ENCODE measurements around the gene RAPGEF3.

Gene RAPGEF3

GRCh38 chr12:47711448-47711847 is 47.2 kb downstream of the RAPGEF3 start:
- H3K23ac ChIP-seq (ENCODE audit: low read length), result no peak overlapping the region
- WGBS (ENCODE audit: extremely low coverage, insufficient coverage, insufficient read length), result no CpG with 5 or more reads among the region's 5 CpGs
- no peaks in the 10 kb centered on the region for H3K4me1 ChIP-seq (ENCODE audit: control insufficient read depth in 1 of 2, insufficient read depth in 2 of 2, low read length in 2 of 2)

GRCh38 chr12:47710278-47710677 is 48.4 kb downstream of the RAPGEF3 start:
- no peak overlapping the region for H2AK5ac ChIP-seq (ENCODE audit: low read length)

More at GRCh38 chr12:47711448-47711847, 47.2 kb downstream of the RAPGEF3 start:
- Histone ChIP-seq H3K27me3 (ENCODE audit: insufficient read depth, low read length) (no peaks in the 10 kb centered on the region), H3K18ac (ENCODE audit: low read length) (no peak overlapping the region), H3K79me1 (ENCODE audit: low read length) (no peaks in the 10 kb centered on the region), H2AFZ (ENCODE audit: insufficient read depth, low read length, poor library complexity) (no peak overlapping the region), H4K8ac (ENCODE audit: low read depth, low read length) (no peak overlapping the region), H3K9ac (ENCODE audit: low read length) (no peak overlapping the region), H3K4ac (ENCODE audit: low read depth, low read length) (no peak overlapping the region), H2BK120ac (ENCODE audit: insufficient read depth, low read length, poor library complexity) (no peak overlapping the region), H3K4me2 (ENCODE audit: low read length) (no peak overlapping the region), H2BK5ac (ENCODE audit: low read depth, low read length, poor library complexity) (no peak overlapping the region), H3K14ac (ENCODE audit: low read length) (no peak overlapping the region), H4K12ac (ENCODE audit: low read depth, low read length) (no peak overlapping the region), H2BK12ac (ENCODE audit: low read length) (no peak overlapping the region), H3K4me3 (ENCODE audit: low read depth, low read length) (no peak overlapping the region), H4K91ac (ENCODE audit: low read depth, low read length) (no peak overlapping the region), H2AK5ac (ENCODE audit: low read length) (no peak overlapping the region), H3K27ac (ENCODE audit: low read depth, low read length) (no peak overlapping the region), H3K36me3 (ENCODE audit: control insufficient read depth in 1 of 2, insufficient read depth in 2 of 2, low read length in 2 of 2) (no peaks in the 10 kb centered on the region), H3K79me2 (ENCODE audit: control insufficient read depth, insufficient read depth, low read length, poor library complexity) (no peaks in the 10 kb centered on the region), H3K9me3 (ENCODE audit: insufficient read depth, low read depth, low read length) (no peaks in the 10 kb centered on the region)
- no peak for DNase-seq

GRCh38 chr12:47709671-47710070 is 49.0 kb downstream of the RAPGEF3 start:
- Histone ChIP-seq H3K9ac (ENCODE audit: low read length) (no peak overlapping the region), H3K18ac (ENCODE audit: low read length) (no peak overlapping the region), H4K91ac (ENCODE audit: low read depth, low read length) (no peak overlapping the region), H2BK5ac (ENCODE audit: low read depth, low read length, poor library complexity) (no peak overlapping the region), H3K79me1 (ENCODE audit: low read length) (peaks cover 4% of the 10 kb centered on the region), H2BK120ac (ENCODE audit: insufficient read depth, low read length, poor library complexity) (no peak overlapping the region), H3K4me3 (ENCODE audit: low read depth, low read length) (no peak overlapping the region), H3K36me3 (ENCODE audit: control insufficient read depth in 1 of 2, insufficient read depth in 2 of 2, low read length in 2 of 2) (no peaks in the 10 kb centered on the region), H3K9me3 (ENCODE audit: insufficient read depth, low read depth, low read length) (no peaks in the 10 kb centered on the region), H3K4me1 (ENCODE audit: control insufficient read depth in 1 of 2, insufficient read depth in 2 of 2, low read length in 2 of 2) (no peaks in the 10 kb centered on the region), H3K23ac (ENCODE audit: low read length) (no peak overlapping the region), H2AFZ (ENCODE audit: insufficient read depth, low read length, poor library complexity) (no peak overlapping the region), H3K27me3 (ENCODE audit: insufficient read depth, low read length) (no peaks in the 10 kb centered on the region), H4K8ac (ENCODE audit: low read depth, low read length) (no peak overlapping the region), H2AK5ac (ENCODE audit: low read length) (no peak overlapping the region), H4K12ac (ENCODE audit: low read depth, low read length) (no peak overlapping the region), H3K14ac (ENCODE audit: low read length) (no peak overlapping the region), H3K79me2 (ENCODE audit: control insufficient read depth, insufficient read depth, low read length, poor library complexity) (peaks cover 6% of the 10 kb centered on the region), H3K4ac (ENCODE audit: low read depth, low read length) (no peak overlapping the region), H3K4me2 (ENCODE audit: low read length) (no peak overlapping the region), H3K27ac (ENCODE audit: low read depth, low read length) (no peak overlapping the region), H2BK12ac (ENCODE audit: low read length) (no peak overlapping the region)
- WGBS (ENCODE audit: extremely low coverage, insufficient coverage, insufficient read length), result no CpG with 5 or more reads among the region's 2 CpGs
- no peak for DNase-seq

More at GRCh38 chr12:47710278-47710677, 48.4 kb downstream of the RAPGEF3 start:
- peak in 1 of 2 donors; percentile 20 for DNase-seq
- Histone ChIP-seq H3K27me3 (ENCODE audit: insufficient read depth, low read length) (no peaks in the 10 kb centered on the region), H3K79me1 (ENCODE audit: low read length) (peaks cover 4% of the 10 kb centered on the region), H3K36me3 (ENCODE audit: control insufficient read depth in 1 of 2, insufficient read depth in 2 of 2, low read length in 2 of 2) (no peaks in the 10 kb centered on the region), H3K14ac (ENCODE audit: low read length) (no peak overlapping the region), H4K12ac (ENCODE audit: low read depth, low read length) (no peak overlapping the region), H4K8ac (ENCODE audit: low read depth, low read length) (no peak overlapping the region), H3K9ac (ENCODE audit: low read length) (no peak overlapping the region), H3K4me3 (ENCODE audit: low read depth, low read length) (no peak overlapping the region), H2BK5ac (ENCODE audit: low read depth, low read length, poor library complexity) (no peak overlapping the region), H3K18ac (ENCODE audit: low read length) (no peak overlapping the region), H3K27ac (ENCODE audit: low read depth, low read length) (no peak overlapping the region), H3K4ac (ENCODE audit: low read depth, low read length) (no peak overlapping the region), H4K91ac (ENCODE audit: low read depth, low read length) (no peak overlapping the region), H3K4me2 (ENCODE audit: low read length) (no peak overlapping the region), H3K79me2 (ENCODE audit: control insufficient read depth, insufficient read depth, low read length, poor library complexity) (peaks cover 5% of the 10 kb centered on the region), H3K4me1 (ENCODE audit: control insufficient read depth in 1 of 2, insufficient read depth in 2 of 2, low read length in 2 of 2) (no peaks in the 10 kb centered on the region), H3K9me3 (ENCODE audit: insufficient read depth, low read depth, low read length) (no peaks in the 10 kb centered on the region), H2BK12ac (ENCODE audit: low read length) (no peak overlapping the region), H2BK120ac (ENCODE audit: insufficient read depth, low read length, poor library complexity) (no peak overlapping the region), H3K23ac (ENCODE audit: low read length) (no peak overlapping the region), H2AFZ (ENCODE audit: insufficient read depth, low read length, poor library complexity) (no peak overlapping the region)

- H3K79me1 ChIP-seq (ENCODE audit: low read length), result peaks cover 4% of the 10 kb centered on the region
- no peak overlapping the region for H3K23ac ChIP-seq (ENCODE audit: low read length)
- H3K36me3 ChIP-seq (ENCODE audit: control insufficient read depth in 1 of 2, insufficient read depth in 2 of 2, low read length in 2 of 2), result no peaks in the 10 kb centered on the region
- DNase-seq, result peak in 1 of 2 donors; percentile 50
- H2AFZ ChIP-seq (ENCODE audit: insufficient read depth, low read length, poor library complexity), result no peak overlapping the region
- no peaks in the 10 kb centered on the region for H3K27me3 ChIP-seq (ENCODE audit: insufficient read depth, low read length)
- H3K9me3 ChIP-seq (ENCODE audit: insufficient read depth, low read depth, low read length), result no peaks in the 10 kb centered on the region
- no peak overlapping the region for H2AK5ac ChIP-seq (ENCODE audit: low read length)
- H3K9ac ChIP-seq (ENCODE audit: low read length), result no peak overlapping the region
- no peak overlapping the region for H3K4ac ChIP-seq (ENCODE audit: low read depth, low read length)
- H3K79me2 ChIP-seq (ENCODE audit: control insufficient read depth, insufficient read depth, low read length, poor library complexity), result peaks cover 7% of the 10 kb centered on the region
- no peak overlapping the region for H3K18ac ChIP-seq (ENCODE audit: low read length)
- no CpG with 5 or more reads among the region's 4 CpGs for WGBS (ENCODE audit: extremely low coverage, insufficient coverage, insufficient read length)
- no peak overlapping the region for H3K14ac ChIP-seq (ENCODE audit: low read length)
- no peak overlapping the region for H3K4me3 ChIP-seq (ENCODE audit: low read depth, low read length)
- H3K4me2 ChIP-seq (ENCODE audit: low read length), result no peak overlapping the region
- no peak overlapping the region for H4K12ac ChIP-seq (ENCODE audit: low read depth, low read length)
- H2BK5ac ChIP-seq (ENCODE audit: low read depth, low read length, poor library complexity), result no peak overlapping the region
- H3K4me1 ChIP-seq (ENCODE audit: control insufficient read depth in 1 of 2, insufficient read depth in 2 of 2, low read length in 2 of 2), result no peaks in the 10 kb centered on the region
- no peak overlapping the region for H3K27ac ChIP-seq (ENCODE audit: low read depth, low read length)
- no peak overlapping the region for H2BK120ac ChIP-seq (ENCODE audit: insufficient read depth, low read length, poor library complexity)
- H2BK12ac ChIP-seq (ENCODE audit: low read length), result no peak overlapping the region
- H4K91ac ChIP-seq (ENCODE audit: low read depth, low read length), result no peak overlapping the region
- H4K8ac ChIP-seq (ENCODE audit: low read depth, low read length), result no peak overlapping the region
These were observed 49.4 kb downstream of the RAPGEF3 start for GRCh38 chr12:47709237-47709636.

Measured in trophoblast cell (in vitro differentiated cells and primary cell).